K562 (cell line): ENCODE measurements around the gene MYBL2. TPM values are rescaled to one million over a fixed set of nuclear protein-coding genes. Genes with fewer than 3 reads are reported as not detected.

Experiments used
- ATAC-seq: fragments of 200-7000 bp; cut with Tn5 transposase; 3 replicates; pipeline ENCODE4 v1.9.1; 2020; ENCODE audit warnings: moderate library complexity
- BruUV-seq: library from RNA; stranded (reverse); fragments of 400-500 nt; replicated peaks from 2 replicates; lab custom pipeline; 2021; lab: Mats Ljungman, UMichigan
- CTCF ChIA-PET: fragments of 300-600 bp; formaldehyde crosslinking; extraction: SDS; loops from one replicate; lab custom pipeline; 2021; ENCODE audit warnings: low intra/inter-chr PET ratio; lab: Yijun Ruan, JAX
- POLR2A ChIA-PET: fragments of 300-600, 350-650 bp; sonication (Branson Sonifier 250); formaldehyde crosslinking; extraction: SDS; loops from one replicate; lab custom pipeline; 2021; ENCODE audit warnings: antibody characterized with exemption, inconsistent platforms; lab: Yijun Ruan, JAX
- DNase-seq, 4 experiments: peaks; one replicate each; pipeline versions ENCODE4 v3.0.0 to v3.0.0-alpha.2; 2011 to 2018; ENCODE audit warnings: low spot score in 3 of 4, mixed read lengths in 3 of 4; ENCODE audit errors: extremely low read depth in 1 of 4
- FAIRE-seq: peaks from 2 replicates; lab custom pipeline; 2011; peaks lifted over from hg19 to GRCh38; lab: Jason Lieb, UNC
- H2AFZ ChIP-seq: 2 replicates; pipeline ENCODE4 v1.6.0; 2011; ENCODE audit warnings: low read depth, low read length, control low read depth, inconsistent platforms
- H3K27ac ChIP-seq: fragments of 200-600 bp; 3 replicates; pipeline ENCODE4 v1.8.0; 2011; ENCODE audit warnings: low read depth, mild to moderate bottlenecking, control low read depth, inconsistent platforms, low read length, moderate library complexity, mixed read lengths; ENCODE audit errors: extremely low read depth
- H3K27me3 ChIP-seq, 2 experiments: fragments of 300-600 bp in 1 of 2; 2 replicates in 1 of 2; 3 replicates in 1 of 2; pipeline versions ENCODE4 v1.6.0 to v1.8.0; 2011; ENCODE audit warnings: inconsistent platforms in 2 of 2, low read length in 2 of 2, mild to moderate bottlenecking in 1 of 2, mixed read lengths in 1 of 2, moderate library complexity in 1 of 2; ENCODE audit not compliant: control insufficient read depth in 2 of 2, insufficient read depth in 2 of 2
- H3K36me3 ChIP-seq: fragments of 300-600 bp; 3 replicates; pipeline ENCODE4 v1.8.0; 2011; ENCODE audit warnings: mild to moderate bottlenecking, low read length, inconsistent platforms; ENCODE audit not compliant: control insufficient read depth, insufficient read depth
- H3K4me1 ChIP-seq, 2 experiments: fragments of 200-600 bp in 1 of 2; replicated peaks in 1 of 2; 2 replicates in 1 of 2; 3 replicates in 1 of 2; pipeline versions ENCODE4 v1.5.1 to v1.8.0; 2011; ENCODE audit warnings: inconsistent platforms in 2 of 2, low read length in 2 of 2, mild to moderate bottlenecking in 1 of 2, mixed read lengths in 1 of 2, moderate library complexity in 1 of 2; ENCODE audit not compliant: control insufficient read depth in 2 of 2, insufficient read depth in 2 of 2
- H3K4me2 ChIP-seq: 2 replicates; pipeline ENCODE4 v1.6.1; 2011; ENCODE audit warnings: low read length, control low read depth, inconsistent platforms, mixed read lengths; ENCODE audit not compliant: insufficient read depth
- H3K4me3 ChIP-seq: fragments of 200-600 bp; sonication (generic), shearing (Covaris generic); 2 replicates; pipeline ENCODE4 v1.5.1; 2016; ENCODE audit warnings: control low read depth, inconsistent platforms
- H3K79me2 ChIP-seq: fragments of 200-600 bp; 3 replicates; pipeline ENCODE4 v1.8.0; 2011; ENCODE audit warnings: low read length, inconsistent platforms; ENCODE audit not compliant: control insufficient read depth, insufficient read depth
- H3K9ac ChIP-seq, 2 experiments: 2 replicates each; pipeline versions ENCODE4 v1.6.0 to v1.6.1; 2011; ENCODE audit warnings: low read depth in 2 of 2, low read length in 2 of 2, control low read depth in 1 of 2, inconsistent platforms in 1 of 2, mild to moderate bottlenecking in 1 of 2, mixed read lengths in 1 of 2; ENCODE audit not compliant: insufficient read depth in 1 of 2
- H3K9me1 ChIP-seq: one replicate; pipeline ENCODE4 v1.6.0; 2011; ENCODE audit warnings: inconsistent platforms, mild to moderate bottlenecking, low read length, moderate library complexity; ENCODE audit not compliant: control insufficient read depth, insufficient read depth
- H3K9me3 ChIP-seq: replicated peaks from 2 replicates; pipeline ENCODE4 v1.5.1; 2011; ENCODE audit warnings: low read depth, low read length, inconsistent platforms; ENCODE audit not compliant: control insufficient read depth, insufficient read depth
- H4K20me1 ChIP-seq: replicated peaks from 2 replicates; pipeline ENCODE4 v1.6.1; 2011; ENCODE audit warnings: low read length, inconsistent platforms, mixed read lengths; ENCODE audit not compliant: control insufficient read depth, insufficient read depth
- BCOR ChIP-seq: fragments of 450-650 bp; IDR thresholded peaks from 2 replicates; pipeline ENCODE4 v1.6.1; 2016
- NCOA1 ChIP-seq: fragments of 450-650 bp; IDR thresholded peaks from 2 replicates; pipeline ENCODE4 v1.6.1; 2016; ENCODE audit warnings: low read depth
- PHB ChIP-seq: fragments of 250-450 bp; sonication (Bioruptor Pico); IDR thresholded peaks from 2 replicates; pipeline ENCODE4 v1.5.0; 2021
- ZNF23 ChIP-seq: fragments of 250-450 bp; sonication (Bioruptor Pico); IDR thresholded peaks from 2 replicates; pipeline ENCODE4 v1.4.0; 2020; ENCODE audit warnings: mild to moderate bottlenecking
- WGBS: fragments of 100-300 bp; shearing (Covaris generic); methylation state at CpG from one replicate; pipeline ENCODE4 v1.1.6; 2016; ENCODE audit warnings: low coverage, mixed read lengths; ENCODE audit not compliant: insufficient coverage; ENCODE audit errors: missing lambda C conversion rate; 5-methylcytosine and 5-hydroxymethylcytosine counted together
- in situ Hi-C: fragments of 300-500 bp; cut with MboI; formaldehyde crosslinking; loops from 4 replicates; pipeline ENCODE4 v1.15.0; 2018; ENCODE audit warnings: inconsistent platforms, mixed read lengths
- intact Hi-C: fragments of 100-400 bp; cut with micrococcal nuclease; formaldehyde crosslinking; loops from 2 replicates; pipeline ENCODE4 v1.14.2; 2022
- polyA plus RNA-seq, 8 experiments: library from polyadenylated mRNA; depleted of rRNA in 4 of 8; stranded (reverse) in 5 of 8; unstranded in 3 of 8; fragments of >200 nt; fragmentation: Nextera tagmentation in 2 of 8; fragmentation: Illumina TruSeq in 1 of 8; extraction: Ambion mirVana in 2 of 8; extraction: Trizol in 1 of 8; gene quantifications; 2 replicates each; pipeline versions ENCODE4 v1.2.1 to v1.2.3, GENCODE V29; 2011 to 2014; ENCODE audit warnings: inconsistent platforms in 1 of 8, missing spikeins in 1 of 8
- total RNA-seq, 7 experiments: library from RNA; depleted of rRNA in 6 of 7; stranded (reverse); fragments of >200 nt in 6 of 7; fragmentation: Illumina TruSeq in 2 of 7; extraction: Trizol in 2 of 7; gene quantifications; 2 replicates each; pipeline versions ENCODE4 v1.2.1 to v1.2.3, GENCODE V29; 2011 to 2021; ENCODE audit warnings: low replicate concordance in 1 of 7
- TF ChIP-seq, protein P1 (sequence below): fragments of 450-650 bp; IDR thresholded peaks from 2 replicates; pipeline ENCODE4 v1.6.1; 2016; ENCODE audit warnings: missing biosample characterization, missing genetic modification characterization

The MYBL2 gene
- total and polyA plus RNA-seq, 9 of the 15 experiments (the other 6 are each of a cell fraction or from before 2014, with no cell fraction given) = 4.4 to 169 (median 52.5) TPM

DNA sequence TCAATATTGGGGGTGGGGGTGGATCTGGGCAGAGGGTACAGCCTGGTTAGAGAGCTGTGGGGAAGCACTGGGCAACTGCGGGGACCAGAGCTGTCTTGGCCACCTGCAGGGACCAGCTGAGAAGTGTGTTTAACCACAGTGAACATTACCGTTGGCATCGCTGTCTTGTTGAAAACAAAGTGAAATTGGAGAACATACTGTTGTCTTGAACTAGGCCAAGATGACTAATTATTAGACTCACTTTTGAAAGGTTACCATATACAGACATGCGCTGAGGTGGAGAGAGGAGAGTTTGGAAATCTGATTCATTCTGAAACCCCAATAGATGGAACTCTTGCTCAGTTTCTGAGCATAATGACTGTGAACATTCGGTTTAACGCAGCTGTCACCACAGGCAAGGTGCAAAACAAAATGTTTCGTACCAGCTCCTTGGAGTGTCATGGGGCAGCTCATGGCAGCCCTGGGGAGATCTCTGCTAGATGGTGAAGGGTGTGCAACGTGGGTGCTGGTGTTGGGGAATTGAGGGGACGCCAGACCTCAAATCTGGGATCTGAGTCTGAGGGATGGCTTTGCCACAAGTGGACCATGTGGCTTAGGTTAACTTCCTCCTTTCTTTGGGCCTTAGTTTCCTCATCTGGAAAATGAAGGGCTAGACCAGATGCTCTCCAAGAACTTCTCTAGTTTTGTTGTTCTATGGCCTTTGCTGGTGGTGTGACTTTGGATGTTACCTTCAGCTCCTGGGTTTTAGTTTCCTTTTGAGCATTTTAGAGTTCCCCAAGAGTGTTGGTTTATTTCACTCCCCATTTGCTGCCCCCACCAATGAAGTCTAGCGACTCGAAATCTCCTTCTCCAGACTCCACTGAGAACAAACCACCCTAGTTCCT is 84.5 kb downstream of the MYBL2 start:
- FAIRE-seq = no peak
- POLR2A ChIA-PET = no interaction called here

More for the DNA sequence above, 84.5 kb downstream of the MYBL2 start:
- no peaks in the 10 kb centered on the region for H3K36me3 ChIP-seq
- H3K9me3 ChIP-seq = no peaks in the 10 kb centered on the region
- no peak overlapping the region for H3K4me2 ChIP-seq
- no peak overlapping the region for H3K27ac ChIP-seq
- 3% methylated on average over 11 of the region's 11 CpGs for WGBS
- TF ChIP-seq PHB (no peak), NCOA1 (no peak), ZNF23 (CRISPR knock-in tag) (no peak), BCOR (no peak)
- TF ChIP-seq, protein P1, sequence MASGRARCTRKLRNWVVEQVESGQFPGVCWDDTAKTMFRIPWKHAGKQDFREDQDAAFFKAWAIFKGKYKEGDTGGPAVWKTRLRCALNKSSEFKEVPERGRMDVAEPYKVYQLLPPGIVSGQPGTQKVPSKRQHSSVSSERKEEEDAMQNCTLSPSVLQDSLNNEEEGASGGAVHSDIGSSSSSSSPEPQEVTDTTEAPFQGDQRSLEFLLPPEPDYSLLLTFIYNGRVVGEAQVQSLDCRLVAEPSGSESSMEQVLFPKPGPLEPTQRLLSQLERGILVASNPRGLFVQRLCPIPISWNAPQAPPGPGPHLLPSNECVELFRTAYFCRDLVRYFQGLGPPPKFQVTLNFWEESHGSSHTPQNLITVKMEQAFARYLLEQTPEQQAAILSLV (tag) = no peak
- no peaks in the 10 kb centered on the region for H4K20me1 ChIP-seq
- H3K27me3 ChIP-seq = peaks cover 10 to 41% of the 10 kb centered on the region in 2 experiments; a peak in 4 of 5 replicates
- no TSS peak for BruUV-seq
- no peaks in the 10 kb centered on the region for H3K79me2 ChIP-seq
- no peak overlapping the region for H3K9ac ChIP-seq
- H3K4me1 ChIP-seq = peaks cover 2 to 5% of the 10 kb centered on the region in 2 experiments; a peak in 3 of 5 replicates
- no peak for ATAC-seq
- H2AFZ ChIP-seq = no peak overlapping the region
- no peak for DNase-seq
- CTCF ChIA-PET = no interaction called here
- H3K9me1 ChIP-seq = no peaks in the 10 kb centered on the region
- in situ Hi-C loops (loop anchor here (5.0 kb wide), 1 partner anchor 331 kb away; no protein-coding TSS in a partner anchor), intact Hi-C loops (no loop called here)
- no peak overlapping the region for H3K4me3 ChIP-seq
